Omental fat pad (tissue), 4 donors: ENCODE results near the gene RAB11B. TPM values are rescaled to one million over a fixed set of nuclear protein-coding genes. Genes with fewer than 3 reads are reported as not detected.
"Not testable (repeated sequence)": the region's sequence is repeated elsewhere in the genome, so short reads cannot be mapped to it uniquely, and the experiment has no call there.

Experiments used
- ATAC-seq: fragments of 150-250 bp; one replicate; pipeline ENCODE4 v1.9.1; 2016; ENCODE audit warnings: mild to moderate bottlenecking, moderate library complexity; ENCODE audit not compliant: low FRiP score
- DNase-seq: peaks from one replicate; pipeline ENCODE4 v3.0.0-alpha.2; 2019; ENCODE audit warnings: low spot score
- CTCF ChIP-seq, 3 donors: fragments of 450-650 bp; IDR thresholded peaks; one replicate each; pipeline ENCODE4 v1.5.1; 2016 to 2017; ENCODE audit warnings: antibody characterized with exemption in 3 of 3, mild to moderate bottlenecking in 3 of 3, moderate library complexity in 2 of 3
- total RNA-seq, 4 donors: library from RNA; depleted of rRNA; stranded (reverse); fragments of >200 nt; gene quantifications; one replicate each; pipeline ENCODE4 v1.1.0, GENCODE V29; 2016

Gene RAB11B
- total RNA-seq, 4 donors from 2014 or later, result 31.6 to 55.6 (median 41.2) TPM

GRCh38 chr19:8366121-8366581 lies 24.0 kb upstream of the RAB11B start:
- ATAC-seq (no peak), DNase-seq (no peak)
- no peak for TF ChIP-seq CTCF (IDR thresholded peaks at IDR 0.05)

DNA sequence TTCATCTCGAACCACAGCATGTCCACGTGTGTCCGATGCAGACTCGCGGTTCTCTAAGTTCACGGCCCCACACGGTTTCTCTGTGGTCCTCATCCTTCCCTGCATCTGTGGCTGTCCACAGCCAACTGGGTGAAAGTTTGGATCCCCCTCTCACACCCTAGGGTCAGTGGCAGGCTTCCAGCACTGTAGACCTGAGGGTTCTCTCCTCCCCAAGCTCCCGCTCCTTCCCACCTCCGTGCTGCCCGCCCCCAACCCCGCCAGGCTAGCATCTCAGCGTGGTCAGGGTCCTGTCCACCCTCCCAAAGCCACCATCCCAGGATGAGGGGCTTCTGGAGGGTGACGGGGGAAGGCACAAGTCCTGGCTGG lies 23.2 kb upstream of the RAB11B start:
- ATAC-seq (peak; percentile 24), DNase-seq (peak; percentile 52)
- TF ChIP-seq CTCF (IDR thresholded peaks at IDR 0.05), result no peak

DNA sequence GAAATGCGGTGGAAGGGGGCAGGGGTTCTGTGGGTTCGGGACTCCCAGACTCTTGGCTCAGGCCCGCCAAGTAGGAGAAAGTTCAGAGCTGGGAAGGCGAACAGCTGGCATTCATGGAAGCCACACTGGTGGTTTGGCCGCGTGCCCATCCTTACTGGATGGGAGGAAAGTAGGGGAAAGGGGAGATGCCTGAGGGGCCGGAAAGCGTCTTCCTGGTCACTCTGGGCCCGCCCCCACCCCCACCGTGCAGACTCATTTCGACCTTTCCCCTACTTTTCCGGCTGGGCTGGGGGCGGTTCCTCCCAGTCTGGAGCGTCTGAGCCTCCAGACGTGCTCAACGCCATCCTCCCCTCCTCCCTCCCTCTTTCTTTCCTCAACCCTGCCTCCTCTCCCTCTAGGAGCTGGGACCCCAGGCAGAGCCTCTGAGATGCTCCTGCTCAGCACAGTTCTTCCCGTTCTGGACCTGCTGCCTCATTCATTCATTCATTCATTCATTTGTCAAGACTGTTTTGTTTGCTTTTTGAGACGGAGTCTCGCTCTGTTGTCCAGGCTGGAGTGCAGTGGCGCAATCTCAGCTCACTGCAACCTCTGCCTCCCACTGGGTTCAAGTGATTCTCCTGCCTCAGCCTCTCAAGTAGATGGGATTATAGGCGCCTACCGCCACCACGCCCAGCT lies 22.7 kb upstream of the RAB11B start:
- no peak for TF ChIP-seq CTCF (IDR thresholded peaks at IDR 0.05)
- ATAC-seq (peak; percentile 61), DNase-seq (peak; percentile 93)

GRCh38 chr19:8370176-8371010 lies 19.8 kb upstream of the RAB11B start:
- DNase-seq (no peak), ATAC-seq (no peak)
- TF ChIP-seq CTCF (IDR thresholded peaks at IDR 0.05), result no peak

DNA sequence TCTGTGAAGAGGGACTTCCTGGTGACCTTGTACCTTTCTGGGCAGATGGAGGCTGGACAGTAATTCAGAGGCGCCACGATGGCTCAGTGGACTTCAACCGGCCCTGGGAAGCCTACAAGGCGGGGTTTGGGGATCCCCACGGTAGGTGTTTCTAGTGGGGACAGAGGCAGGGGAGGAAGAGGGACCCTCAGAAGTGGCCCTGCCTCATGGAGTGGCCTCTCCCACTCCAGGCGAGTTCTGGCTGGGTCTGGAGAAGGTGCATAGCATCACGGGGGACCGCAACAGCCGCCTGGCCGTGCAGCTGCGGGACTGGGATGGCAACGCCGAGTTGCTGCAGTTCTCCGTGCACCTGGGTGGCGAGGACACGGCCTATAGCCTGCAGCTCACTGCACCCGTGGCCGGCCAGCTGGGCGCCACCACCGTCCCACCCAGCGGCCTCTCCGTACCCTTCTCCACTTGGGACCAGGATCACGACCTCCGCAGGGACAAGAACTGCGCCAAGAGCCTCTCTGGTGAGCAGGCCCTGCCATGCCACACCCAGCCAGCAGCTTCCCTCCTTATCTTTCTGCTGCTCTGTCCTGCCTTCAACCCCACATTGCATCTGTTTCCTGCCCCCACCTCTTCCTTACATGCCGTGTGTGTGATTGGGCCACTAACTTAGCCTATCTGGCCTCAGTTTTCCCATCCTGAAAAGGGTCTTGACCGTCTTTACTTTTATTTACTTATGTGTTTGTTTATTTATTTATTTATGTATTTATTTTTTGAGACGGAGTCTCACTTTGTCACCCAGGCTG lies 19.0 kb upstream of the RAB11B start:
- DNase-seq (no peak), ATAC-seq (no peak)
- TF ChIP-seq CTCF (IDR thresholded peaks at IDR 0.05), result no peak

DNA sequence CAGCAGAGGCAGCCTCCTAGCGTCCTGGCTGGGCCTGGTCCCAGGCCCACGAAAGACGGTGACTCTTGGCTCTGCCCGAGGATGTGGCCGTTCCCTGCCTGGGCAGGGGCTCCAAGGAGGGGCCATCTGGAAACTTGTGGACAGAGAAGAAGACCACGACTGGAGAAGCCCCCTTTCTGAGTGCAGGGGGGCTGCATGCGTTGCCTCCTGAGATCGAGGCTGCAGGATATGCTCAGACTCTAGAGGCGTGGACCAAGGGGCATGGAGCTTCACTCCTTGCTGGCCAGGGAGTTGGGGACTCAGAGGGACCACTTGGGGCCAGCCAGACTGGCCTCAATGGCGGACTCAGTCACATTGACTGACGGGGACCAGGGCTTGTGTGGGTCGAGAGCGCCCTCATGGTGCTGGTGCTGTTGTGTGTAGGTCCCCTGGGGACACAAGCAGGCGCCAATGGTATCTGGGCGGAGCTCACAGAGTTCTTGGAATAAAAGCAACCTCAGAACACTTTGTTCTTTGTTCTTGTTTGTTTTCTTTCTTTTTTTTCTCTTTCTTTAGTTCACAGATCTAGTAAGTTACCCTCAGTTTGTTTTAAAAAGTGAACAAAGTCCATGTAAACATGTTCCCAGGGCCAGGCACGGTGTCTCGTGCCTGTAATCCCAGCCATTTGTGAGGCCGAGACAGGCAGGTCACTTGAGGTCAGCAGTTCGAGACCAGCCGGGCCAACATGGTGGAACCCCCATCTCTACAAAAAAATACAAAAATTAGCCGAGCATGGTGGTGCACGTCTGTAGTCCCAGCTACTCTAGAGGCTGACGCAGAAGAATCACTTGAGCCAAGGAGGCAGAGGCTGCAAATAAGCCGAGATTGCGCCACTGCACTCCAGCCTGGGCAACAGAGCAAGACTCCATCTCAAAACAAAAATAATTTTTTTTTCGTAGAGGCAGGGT lies 16.0 kb upstream of the RAB11B start:
- DNase-seq (no peak), ATAC-seq (no peak)
- no peak for TF ChIP-seq CTCF (IDR thresholded peaks at IDR 0.05)

DNA sequence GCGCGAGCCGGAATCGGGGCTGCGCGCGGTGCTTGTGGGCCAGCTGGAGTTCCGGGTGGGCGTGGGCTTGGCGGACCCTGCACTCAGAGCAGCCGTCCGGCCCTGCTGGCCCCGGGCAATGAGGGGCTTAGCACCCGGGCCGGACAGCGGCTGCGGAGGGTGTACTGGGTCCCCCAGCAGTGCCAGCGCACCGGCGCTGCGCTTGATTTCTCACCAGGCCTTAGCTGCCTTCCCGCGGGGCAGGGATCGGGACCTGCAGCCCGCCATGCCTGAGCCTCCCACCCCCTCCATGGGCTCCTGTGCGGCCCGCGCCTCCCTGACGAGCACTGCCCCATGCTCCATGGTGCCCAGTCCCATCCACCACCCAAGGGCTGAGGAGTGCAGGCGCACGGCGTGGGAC lies 14.4 kb upstream of the RAB11B start:
- not testable (repeated sequence) for ATAC-seq, DNase-seq

GRCh38 chr19:8376373-8376974 lies 13.7 kb upstream of the RAB11B start:
- not testable (repeated sequence) for DNase-seq, ATAC-seq
